Testis (tissue), 2 donors: Measurements from ENCODE around the gene GCH1.

Experiments used
- CTCF ChIP-seq, 3 experiments: fragments of 450-650 bp in 2 of 3; fragments of 200-600 bp in 1 of 3; sonication (generic) in 1 of 3; IDR thresholded peaks; one replicate each; pipeline ENCODE4 v1.5.1; 2016 to 2019; ENCODE audit warnings: antibody characterized with exemption in 3 of 3, mild to moderate bottlenecking in 2 of 3, moderate library complexity in 1 of 3
- POLR2A ChIP-seq: fragments of 450-650 bp; IDR thresholded peaks from one replicate; pipeline ENCODE4 v1.6.1; 2017; ENCODE audit warnings: antibody characterized with exemption, mild to moderate bottlenecking, moderate library complexity

- TF ChIP-seq CTCF (IDR thresholded peaks at IDR 0.05): no peak
- no peak for TF ChIP-seq POLR2A
These were observed 3.4 kb upstream of the GCH1 start for GRCh38 chr14:54906075-54906474.
